ENCODE measurements around the gene LIPI.
"Not testable (repeated sequence)": the region's sequence is repeated elsewhere in the genome, so short reads cannot be mapped to it uniquely, and the experiment has no call there.

DNA sequence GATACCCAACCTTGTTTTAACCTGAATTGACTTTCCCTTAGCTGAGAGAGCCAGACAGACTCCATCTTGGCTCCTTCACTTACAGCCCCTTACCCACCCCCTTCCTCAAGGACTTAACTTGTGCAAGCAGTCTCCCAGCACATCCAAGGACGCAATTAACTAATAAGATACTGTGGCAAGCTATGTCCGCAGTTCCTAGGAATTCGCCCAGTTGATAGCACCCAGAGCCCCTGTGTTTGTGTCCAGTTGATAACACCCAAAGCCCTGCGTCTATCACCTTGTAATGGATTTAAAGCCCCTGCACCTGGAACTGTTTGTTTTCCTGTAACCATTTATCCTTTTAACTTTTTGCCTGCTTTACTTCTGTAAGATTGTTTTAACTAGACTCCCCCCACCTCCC is 106.2 kb downstream of the LIPI start:
- TF ChIP-seq, protein P1, sequence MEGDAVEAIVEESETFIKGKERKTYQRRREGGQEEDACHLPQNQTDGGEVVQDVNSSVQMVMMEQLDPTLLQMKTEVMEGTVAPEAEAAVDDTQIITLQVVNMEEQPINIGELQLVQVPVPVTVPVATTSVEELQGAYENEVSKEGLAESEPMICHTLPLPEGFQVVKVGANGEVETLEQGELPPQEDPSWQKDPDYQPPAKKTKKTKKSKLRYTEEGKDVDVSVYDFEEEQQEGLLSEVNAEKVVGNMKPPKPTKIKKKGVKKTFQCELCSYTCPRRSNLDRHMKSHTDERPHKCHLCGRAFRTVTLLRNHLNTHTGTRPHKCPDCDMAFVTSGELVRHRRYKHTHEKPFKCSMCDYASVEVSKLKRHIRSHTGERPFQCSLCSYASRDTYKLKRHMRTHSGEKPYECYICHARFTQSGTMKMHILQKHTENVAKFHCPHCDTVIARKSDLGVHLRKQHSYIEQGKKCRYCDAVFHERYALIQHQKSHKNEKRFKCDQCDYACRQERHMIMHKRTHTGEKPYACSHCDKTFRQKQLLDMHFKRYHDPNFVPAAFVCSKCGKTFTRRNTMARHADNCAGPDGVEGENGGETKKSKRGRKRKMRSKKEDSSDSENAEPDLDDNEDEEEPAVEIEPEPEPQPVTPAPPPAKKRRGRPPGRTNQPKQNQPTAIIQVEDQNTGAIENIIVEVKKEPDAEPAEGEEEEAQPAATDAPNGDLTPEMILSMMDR (IDR thresholded peaks at IDR 0.05; ENCODE audit: poor library complexity, severe bottlenecking) = not testable (repeated sequence)
- TF ChIP-seq EZH2 (IDR thresholded peaks at IDR 0.05; ENCODE audit: borderline replicate concordance, insufficient read depth, low read length, poor library complexity, severe bottlenecking); RAD21 (conservative IDR thresholded peaks at IDR 0.05): not testable (repeated sequence)

Measured in neural cell (in vitro differentiated cells).